GM18517 (cell line): Measurements from ENCODE around the gene CDC25A.
"Not testable (repeated sequence)": the region's sequence is repeated elsewhere in the genome, so short reads cannot be mapped to it uniquely, and the experiment has no call there.

ENCODE experiments used
- ATAC-seq: cut with Tn5 transposase; IDR thresholded peaks from one replicate; pipeline ENCODE4 v1.9.1; 2021; ENCODE audit warnings: mild to moderate bottlenecking, moderate library complexity; ENCODE audit not compliant: unreplicated experiment

Gene CDC25A

GRCh38 chr3:48188266-48189201 lies at the start of gene CDC25A:
Gene CDC25A (minus strand): TSS chr3:48188417. CDS start chr3:48187947, 470 bp downstream.
- peak; percentile 88 for ATAC-seq

DNA sequence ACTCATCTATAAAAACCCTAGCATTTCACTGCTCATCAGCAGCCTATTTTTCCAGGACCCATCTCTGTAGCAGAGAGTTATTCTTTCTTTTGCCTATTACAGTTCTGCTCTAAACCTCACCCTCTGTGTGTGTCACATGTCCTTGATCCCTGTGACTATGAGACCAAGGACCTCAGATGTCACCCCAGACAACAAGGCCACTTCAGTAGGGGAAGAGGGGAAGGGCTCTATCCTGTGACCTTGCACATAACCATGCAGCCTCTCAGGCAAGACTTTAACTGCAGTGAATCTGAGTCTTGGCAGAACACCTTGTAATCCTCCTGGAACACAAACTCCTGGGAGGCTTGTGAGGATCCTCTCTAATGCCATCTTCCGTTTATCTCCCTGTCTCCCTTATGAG lies 48.3 kb upstream of the CDC25A start:
- ATAC-seq, result no peak

DNA sequence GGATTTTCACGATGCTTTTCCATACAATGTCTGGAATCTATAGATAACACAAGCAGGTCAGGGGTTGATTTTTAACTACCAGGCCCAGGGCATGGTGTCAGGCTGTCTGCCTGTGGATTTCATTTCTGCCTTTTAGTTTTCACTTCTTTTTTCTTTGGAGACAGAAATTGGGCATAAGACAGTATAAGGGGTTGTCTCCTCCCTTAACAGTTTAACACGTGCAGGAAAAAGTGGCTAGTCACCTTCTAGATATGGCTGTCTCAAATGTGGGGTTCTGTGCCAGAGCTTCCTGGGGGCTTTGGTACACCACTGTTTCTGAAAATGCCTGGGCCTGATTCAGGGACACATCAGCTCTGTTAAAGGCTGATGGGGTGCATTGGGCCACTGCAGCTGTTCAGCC lies 45.3 kb upstream of the CDC25A start:
- no peak for ATAC-seq

- no peak for ATAC-seq
Measured at GRCh38 chr3:48232734-48233133, 44.5 kb upstream of the CDC25A start.

DNA sequence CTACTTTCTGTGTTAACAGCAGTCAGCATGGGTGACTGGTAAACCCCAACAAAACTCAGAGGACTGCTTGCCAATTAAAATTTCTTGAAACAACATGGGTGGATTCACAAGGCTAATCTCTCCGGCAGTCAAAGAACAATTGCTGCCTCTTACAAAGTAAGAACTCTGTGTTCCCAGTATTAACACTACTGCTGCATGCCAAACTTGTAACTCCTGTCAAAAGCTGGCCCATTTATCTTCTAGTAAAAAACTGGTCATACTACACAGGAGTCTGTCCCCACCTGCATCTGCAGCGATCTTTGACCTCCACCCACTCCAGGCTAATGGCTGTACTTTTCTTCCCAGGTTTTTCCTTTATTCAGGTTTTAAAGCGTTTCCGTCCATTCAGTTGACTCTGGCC lies 44.0 kb upstream of the CDC25A start:
- no peak for ATAC-seq

DNA sequence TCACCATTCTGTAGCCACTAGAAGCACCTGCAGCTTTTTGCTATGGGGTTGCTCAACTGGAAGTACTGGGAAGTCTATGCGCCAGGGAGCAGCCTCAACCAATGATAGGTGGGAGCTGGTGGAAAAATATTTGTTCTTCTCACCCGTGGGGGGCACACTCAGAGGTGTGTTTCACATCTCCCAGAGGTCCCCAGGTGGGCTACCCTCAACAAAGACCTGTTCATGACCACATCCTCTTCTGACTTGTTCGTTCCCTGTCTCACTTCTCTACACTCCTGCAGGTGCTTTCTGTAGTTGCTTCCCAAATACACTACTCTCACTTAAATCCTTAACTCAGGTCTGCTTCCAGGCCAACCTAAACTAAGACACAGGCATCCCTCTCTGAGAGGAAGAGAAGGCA lies 38.7 kb upstream of the CDC25A start:
- no peak for ATAC-seq

DNA sequence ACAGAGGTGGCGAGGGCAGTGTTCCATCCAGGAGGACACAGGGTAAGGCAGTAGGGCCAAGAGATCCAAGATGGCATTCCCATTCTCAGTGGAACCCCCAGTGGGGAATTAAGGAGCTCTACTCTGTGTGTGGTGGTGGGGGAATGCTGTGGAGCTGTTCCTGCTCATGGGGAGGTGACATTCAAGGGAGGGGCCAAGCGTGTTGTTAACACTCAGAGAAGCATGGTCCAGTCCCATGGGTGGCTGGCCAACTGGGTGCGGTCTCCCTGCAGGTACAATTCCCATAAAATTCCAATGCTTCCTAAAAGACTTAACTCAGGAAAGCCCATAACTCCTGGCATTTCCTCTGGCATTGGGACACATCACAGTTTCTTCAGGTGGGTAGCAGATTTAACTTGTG lies 37.4 kb upstream of the CDC25A start:
- no peak for ATAC-seq

DNA sequence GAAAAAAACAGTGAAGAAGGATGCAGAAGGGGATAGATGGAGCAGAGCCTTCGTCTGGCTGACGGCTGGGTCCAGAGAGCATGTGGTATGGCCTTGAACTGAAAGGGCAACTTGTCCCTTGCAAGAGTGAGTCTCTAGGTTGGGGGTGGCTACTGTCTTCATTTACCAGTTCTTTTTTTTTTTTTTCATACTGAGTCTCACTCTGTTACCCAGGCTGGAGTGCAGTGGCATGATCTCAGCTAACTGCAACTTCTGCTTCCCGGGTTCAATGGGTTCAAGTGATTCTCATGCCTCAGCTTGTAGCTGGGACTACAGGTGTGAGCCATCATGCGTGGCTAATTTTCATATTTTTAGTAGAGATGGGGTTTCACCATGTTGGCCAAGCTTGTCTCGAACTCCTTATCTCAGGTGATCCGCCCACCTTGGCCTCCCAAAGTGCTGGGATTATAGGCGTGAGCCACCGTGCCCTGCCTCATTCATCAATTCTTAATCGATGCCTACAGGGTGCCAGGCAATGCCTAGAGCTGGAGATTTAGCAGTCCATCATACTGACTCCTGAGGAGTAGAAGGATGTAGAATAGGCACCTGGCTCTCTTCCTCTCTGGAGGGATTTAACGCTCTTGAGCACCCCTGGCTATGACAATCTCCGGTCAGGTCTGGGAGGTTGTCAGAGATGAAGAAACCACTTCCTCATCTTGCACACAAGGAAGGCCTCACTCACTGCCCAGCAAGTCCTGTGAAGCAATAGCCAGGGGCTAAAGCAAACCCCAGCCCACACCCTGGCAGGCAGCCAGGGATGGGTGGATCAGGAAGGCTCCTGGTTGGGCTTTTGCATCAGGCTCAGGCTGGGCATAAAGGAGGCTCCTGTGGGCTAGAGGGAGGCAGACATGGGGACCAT lies 34.6 kb upstream of the CDC25A start, which contains the start of gene CAMP:
Gene CAMP, plus strand, starts transcription at position 880 of the 898 bp plus-strand sequence. Its CDS starts 17 bp downstream, at position 897.
- peak; percentile 76 for ATAC-seq

DNA sequence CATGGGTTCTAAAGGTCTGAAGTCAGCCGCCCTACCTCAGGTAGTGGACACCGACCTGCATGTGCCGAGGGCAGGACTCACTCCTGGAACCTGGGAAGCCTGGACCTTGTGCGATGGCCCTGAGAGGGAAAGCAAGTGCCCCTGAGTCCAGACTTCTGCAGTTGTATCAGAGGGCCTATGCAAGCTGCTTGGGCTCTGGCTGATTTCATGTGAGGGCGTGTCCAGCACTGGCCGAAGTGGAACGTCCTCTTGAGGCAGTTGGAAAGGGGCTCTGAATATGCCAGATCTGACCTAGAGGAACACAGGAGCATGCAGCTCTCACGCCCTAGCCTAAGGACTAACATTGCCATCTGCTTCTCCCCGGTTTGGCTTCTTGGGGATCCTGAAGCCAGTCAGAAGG lies 32.5 kb upstream of the CDC25A start:
- ATAC-seq, result no peak

DNA sequence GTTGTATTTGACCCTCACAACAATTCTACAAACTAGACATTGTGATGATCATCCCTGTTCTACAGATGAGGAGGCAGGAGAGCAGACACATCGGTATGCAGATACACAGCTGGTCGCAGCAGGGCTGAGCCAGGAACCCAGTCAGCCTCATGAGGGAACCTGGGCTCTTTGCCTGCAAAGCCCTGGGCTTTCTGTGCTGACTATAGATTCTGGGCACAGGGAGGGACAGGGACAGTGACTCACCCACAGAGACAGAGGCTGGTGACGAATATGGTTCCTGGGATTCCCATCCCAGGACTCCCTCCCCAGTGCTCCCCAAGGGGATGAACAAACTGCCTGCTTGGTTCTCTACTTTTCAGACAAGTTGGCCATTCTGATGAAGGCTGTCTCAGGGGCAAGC lies 31.3 kb upstream of the CDC25A start:
- no peak for ATAC-seq

GRCh38 chr3:48218537-48218936 lies 30.3 kb upstream of the CDC25A start:
- ATAC-seq, result no peak

DNA sequence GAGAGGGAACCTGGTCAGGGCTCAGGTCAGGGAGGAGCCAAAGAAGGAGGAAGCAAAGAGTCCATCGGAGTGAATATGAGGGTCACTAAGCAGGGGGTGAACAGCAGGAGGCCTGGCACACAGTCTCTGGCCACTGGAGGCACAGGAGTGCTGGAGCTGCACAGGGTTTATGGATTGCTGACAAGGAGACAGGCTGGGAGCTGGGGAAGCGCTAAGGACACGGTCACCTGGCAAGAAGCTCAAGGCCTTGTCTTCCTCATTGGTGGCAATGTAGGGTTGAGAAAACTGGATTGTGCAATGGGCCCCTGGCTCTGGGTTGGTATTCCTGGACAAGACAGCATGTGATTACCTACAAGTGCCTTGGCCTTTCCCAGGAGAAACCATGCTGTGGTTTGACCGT lies 29.2 kb upstream of the CDC25A start:
- no peak for ATAC-seq

GRCh38 chr3:48215876-48216275 lies 27.7 kb upstream of the CDC25A start:
- ATAC-seq, result no peak

- ATAC-seq, result no peak
Measured at GRCh38 chr3:48215466-48215865, 27.2 kb upstream of the CDC25A start.

GRCh38 chr3:48215019-48215418 lies 26.8 kb upstream of the CDC25A start:
- no peak for ATAC-seq

- ATAC-seq, result no peak
Measured at GRCh38 chr3:48214225-48214624, 26.0 kb upstream of the CDC25A start.

- not testable (repeated sequence) for ATAC-seq
Measured at GRCh38 chr3:48211776-48212175, 23.6 kb upstream of the CDC25A start.

DNA sequence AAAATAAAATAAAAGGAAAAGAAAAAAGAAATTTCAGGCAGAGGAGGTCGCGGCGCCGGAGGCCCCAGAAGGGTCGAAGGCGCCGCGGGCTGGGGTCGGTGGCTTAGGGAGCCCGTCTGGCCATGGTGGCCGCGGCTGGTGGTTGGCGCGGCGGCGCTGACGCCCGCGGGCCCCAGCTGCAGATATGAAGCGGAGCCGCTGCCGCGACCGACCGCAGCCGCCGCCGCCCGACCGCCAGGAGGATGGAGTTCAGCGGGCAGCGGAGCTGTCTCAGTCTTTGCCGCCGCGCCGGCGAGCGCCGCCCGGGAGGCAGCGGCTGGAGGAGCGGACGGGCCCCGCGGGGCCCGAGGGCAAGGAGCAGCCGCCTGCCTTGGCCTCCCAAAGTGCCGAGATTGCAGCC lies 22.3 kb upstream of the CDC25A start:
- not testable (repeated sequence) for ATAC-seq

GRCh38 chr3:48209445-48209844 lies 21.2 kb upstream of the CDC25A start:
- ATAC-seq, result no peak

DNA sequence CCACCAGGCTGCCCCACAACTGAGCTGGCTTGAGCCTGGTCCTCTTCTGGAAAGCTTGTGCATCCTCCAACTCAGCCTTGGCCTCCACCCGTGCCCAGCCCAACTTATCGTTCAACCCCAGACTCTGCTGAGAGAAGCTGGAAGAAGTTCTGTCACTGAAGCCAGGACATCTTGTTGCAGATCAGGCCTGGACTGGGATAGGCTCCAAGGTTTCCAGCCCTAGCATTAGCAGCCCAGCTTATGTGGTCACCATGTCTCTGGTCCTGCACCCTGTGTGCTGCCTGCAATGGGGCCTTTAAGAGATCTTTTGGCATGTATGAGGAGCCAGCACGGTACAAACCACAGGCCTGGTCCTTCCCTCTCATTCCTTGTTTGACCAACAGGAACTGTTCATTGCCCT lies 19.9 kb upstream of the CDC25A start:
- ATAC-seq, result no peak

GRCh38 chr3:48202632-48203031 lies 14.4 kb upstream of the CDC25A start:
- ATAC-seq, result no peak

DNA sequence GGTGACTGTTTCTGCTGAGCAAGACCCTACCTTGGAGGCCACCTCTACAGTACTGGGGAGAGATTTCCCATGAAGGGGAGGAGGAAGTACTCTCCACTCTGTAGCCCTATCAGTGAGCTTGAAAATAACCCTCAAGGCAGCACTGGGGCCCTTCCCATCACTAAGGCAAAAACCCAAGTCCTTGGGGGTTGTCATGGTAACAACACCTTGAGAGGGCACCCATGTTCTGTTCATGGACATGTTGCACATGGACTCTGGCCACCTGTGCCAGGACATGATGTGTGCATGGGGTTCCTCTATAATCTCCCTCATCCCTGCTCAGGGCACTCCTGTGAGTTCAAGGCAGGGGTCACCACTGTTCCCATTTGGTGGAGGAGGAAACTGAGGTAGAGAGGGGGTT lies 10.9 kb upstream of the CDC25A start:
- no peak for ATAC-seq
